ENCODE results near the gene CEP128.
"Not testable (repeated sequence)": the region's sequence is repeated elsewhere in the genome, so short reads cannot be mapped to it uniquely, and the experiment has no call there.

The CEP128 gene

DNA sequence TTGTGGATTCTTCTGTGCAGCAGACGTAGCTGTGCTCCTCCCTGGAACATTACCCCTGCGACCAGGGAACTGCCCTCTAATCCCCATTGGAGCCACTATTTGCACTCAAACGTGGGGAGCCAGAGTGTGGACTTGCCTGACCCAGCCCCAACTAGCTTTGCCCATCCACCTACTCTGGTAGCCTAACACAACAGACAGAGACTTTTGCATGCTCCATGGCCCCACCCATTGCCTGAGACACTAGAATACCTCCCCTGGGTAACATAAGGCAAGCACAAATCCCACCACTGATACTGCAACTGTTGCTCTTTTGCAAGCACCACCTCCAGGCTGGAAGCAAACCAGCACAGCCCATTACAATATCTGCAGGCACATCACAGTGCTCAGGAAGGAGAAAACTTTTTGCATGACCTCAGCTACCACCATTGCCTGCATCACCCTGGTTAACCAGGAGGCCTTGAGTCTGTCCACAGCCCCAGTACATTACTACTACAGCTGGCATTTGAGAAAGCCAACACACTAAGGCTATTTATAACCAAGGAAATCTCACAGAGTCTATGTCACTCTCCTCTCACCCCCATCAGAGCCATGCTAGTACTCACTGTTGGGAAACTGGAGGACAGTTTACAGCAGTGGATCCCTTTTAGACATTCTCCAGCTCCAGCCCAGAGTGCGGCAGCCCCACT lies 15.0 kb downstream of the CEP128 start:
- TF ChIP-seq, protein P1, sequence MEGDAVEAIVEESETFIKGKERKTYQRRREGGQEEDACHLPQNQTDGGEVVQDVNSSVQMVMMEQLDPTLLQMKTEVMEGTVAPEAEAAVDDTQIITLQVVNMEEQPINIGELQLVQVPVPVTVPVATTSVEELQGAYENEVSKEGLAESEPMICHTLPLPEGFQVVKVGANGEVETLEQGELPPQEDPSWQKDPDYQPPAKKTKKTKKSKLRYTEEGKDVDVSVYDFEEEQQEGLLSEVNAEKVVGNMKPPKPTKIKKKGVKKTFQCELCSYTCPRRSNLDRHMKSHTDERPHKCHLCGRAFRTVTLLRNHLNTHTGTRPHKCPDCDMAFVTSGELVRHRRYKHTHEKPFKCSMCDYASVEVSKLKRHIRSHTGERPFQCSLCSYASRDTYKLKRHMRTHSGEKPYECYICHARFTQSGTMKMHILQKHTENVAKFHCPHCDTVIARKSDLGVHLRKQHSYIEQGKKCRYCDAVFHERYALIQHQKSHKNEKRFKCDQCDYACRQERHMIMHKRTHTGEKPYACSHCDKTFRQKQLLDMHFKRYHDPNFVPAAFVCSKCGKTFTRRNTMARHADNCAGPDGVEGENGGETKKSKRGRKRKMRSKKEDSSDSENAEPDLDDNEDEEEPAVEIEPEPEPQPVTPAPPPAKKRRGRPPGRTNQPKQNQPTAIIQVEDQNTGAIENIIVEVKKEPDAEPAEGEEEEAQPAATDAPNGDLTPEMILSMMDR (IDR thresholded peaks at IDR 0.05; ENCODE audit: low read depth, low read length), result no peak

DNA sequence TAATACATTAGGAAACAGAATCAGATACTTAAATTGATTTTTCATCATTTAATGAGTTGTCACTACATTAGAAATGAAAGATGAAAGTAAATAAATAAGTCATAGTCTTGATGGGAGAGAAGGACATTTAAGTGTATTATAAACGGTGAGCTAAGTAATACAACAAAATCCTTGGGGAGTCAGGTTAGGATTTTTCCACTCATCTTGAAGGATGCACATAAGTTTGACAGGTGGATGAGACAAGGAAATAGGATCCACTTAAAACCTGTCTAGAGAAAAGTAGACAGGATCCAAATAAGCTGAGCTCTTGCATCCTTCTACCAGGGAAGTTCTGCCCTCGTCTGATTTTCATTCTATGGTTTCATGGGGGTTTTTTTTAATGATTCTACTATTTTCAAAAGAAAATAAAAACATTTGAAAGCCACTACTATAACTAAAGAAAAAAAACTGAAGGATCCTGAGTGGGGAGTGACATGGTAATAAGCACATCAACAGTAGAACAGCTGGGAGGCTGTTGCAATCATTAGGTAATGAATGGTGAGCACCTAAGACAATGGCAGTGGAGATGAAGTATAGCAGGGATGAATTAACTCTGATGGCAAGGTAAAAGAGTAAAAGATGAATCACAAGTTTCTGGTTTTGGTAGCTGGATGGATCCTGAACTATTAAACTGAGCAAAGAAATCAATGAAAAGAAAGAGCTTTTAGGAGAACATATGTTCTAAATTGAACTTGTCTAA lies 17.0 kb downstream of the CEP128 start:
- TF ChIP-seq, protein P1 (IDR thresholded peaks at IDR 0.05; ENCODE audit: low read depth, low read length), result no peak
- no peak overlapping the region for H3K4me3 ChIP-seq (ENCODE audit: low read depth, low read length)

More for the DNA sequence above, 15.0 kb downstream of the CEP128 start:
- H3K4me3 ChIP-seq (ENCODE audit: low read depth, low read length), result no peak overlapping the region

DNA sequence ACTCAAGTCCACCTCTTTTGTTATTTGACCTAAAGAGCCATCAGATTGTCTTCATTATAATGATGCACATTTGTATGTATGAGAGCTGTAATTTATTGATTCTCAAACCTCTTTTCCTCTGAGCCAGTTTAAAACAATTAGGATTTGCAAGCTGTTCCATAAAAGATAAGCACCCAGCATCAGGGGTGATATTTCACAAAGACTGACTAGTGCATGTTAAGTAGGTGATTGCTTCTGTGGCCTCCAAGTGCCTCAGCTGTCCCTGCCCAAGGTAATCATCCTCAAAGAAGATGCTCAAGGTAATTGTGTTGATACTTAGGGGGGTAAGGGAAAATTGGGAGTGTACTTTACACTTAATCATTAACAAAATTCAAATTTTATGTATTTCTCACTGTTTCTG lies 18.2 kb downstream of the CEP128 start:
- TF ChIP-seq, protein P1 (IDR thresholded peaks at IDR 0.05; ENCODE audit: low read depth, low read length), result no peak
- H3K4me3 ChIP-seq (ENCODE audit: low read depth, low read length), result no peak overlapping the region

DNA sequence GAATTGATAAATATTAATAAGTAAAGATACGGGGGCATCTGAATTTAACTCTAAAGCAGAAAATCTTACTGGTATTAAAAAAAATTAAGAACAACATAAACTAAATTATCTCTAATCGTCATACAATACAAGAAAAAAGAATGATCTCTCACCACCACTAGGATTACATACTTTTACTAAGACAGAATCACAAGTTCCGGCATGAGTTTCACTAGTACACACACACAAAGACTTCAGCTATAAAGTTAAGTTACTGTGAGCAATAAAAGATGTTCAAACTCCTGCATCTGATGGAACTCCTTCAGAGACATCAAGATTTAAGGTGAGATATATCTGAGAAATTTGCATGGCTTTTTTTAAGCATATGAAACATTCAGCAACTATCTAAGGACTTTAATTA lies 21.9 kb downstream of the CEP128 start:
- H3K4me3 ChIP-seq (ENCODE audit: low read depth, low read length), result no peak overlapping the region

DNA sequence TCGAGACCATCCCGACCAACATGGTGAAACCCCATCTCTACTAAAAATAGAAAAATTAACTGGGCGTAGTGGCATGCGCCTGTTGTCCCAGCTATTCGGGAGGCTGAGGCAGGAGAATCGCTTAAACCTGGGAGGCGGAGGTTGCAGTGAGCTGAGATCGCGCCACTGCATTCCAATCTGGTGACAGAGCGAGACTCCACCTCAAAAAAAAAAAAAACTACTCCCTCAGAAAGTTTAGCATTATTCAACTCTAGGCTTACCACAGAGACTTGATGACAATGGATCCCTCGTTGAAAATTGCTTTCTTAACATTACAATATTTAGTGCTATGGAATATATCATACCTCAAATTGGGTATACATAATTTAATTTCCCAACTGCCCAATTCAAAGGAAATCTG lies 29.5 kb downstream of the CEP128 start:
- H3K4me3 ChIP-seq (ENCODE audit: low read depth, low read length), result not testable (repeated sequence)

More for the DNA sequence above, 21.9 kb downstream of the CEP128 start:
- TF ChIP-seq, protein P1 (IDR thresholded peaks at IDR 0.05; ENCODE audit: low read depth, low read length), result no peak

DNA sequence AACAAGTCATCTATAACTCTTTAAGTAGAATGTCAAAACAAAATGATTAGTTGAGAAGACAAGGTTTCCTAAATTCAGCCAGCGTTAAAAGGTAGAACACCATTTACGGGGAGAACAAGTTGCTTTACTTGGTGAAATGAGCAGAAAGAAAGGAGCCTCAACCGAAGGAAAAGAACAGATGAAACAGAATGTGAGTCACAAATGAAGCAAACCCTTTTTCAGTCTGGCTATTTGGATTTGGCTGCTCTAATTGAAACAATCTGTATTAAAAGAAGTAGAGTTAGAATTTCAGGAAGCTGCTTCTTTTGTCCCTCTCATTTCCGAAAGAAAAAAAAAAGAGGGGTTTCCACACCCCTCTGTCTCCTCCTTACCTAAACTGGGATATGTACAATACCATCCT lies 34.6 kb downstream of the CEP128 start:
- TF ChIP-seq, protein P1 (IDR thresholded peaks at IDR 0.05; ENCODE audit: low read depth, low read length), result no peak
- H3K4me3 ChIP-seq (ENCODE audit: low read depth, low read length), result no peak overlapping the region

DNA sequence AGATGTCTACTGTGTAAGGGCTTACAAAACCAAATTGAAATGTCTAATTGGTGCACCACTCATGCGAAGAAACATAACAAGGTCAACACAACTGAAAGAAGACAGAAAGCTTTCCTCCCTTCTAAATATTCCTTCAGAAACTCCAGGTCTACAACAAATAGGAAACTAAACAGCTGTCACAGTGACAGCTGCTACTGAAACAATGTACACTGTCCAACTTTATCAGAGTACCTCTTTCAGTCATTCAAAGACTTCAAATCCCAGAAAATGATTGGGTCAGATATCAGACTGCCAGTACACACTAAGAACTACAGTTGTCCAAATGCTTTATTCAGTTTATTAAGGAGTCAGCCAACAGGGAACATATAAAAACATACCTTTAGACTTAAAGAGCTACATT lies 35.2 kb downstream of the CEP128 start:
- TF ChIP-seq, protein P1 (IDR thresholded peaks at IDR 0.05; ENCODE audit: low read depth, low read length), result no peak
- H3K4me3 ChIP-seq (ENCODE audit: low read depth, low read length), result no peak overlapping the region
